Uterus (tissue), 4 donors: ENCODE results near the gene CCR4. TPM values are rescaled to one million over a fixed set of nuclear protein-coding genes. Genes with fewer than 3 reads are reported as not detected.
"Not testable (repeated sequence)": the region's sequence is repeated elsewhere in the genome, so short reads cannot be mapped to it uniquely, and the experiment has no call there.

Experiments used
- DNase-seq, 2 donors: peaks; one replicate each; pipeline ENCODE4 v3.0.0-alpha.2; 2019 to 2020
- H3K27ac ChIP-seq, 2 donors: fragments of 200-600 bp; sonication (generic); 1 replicate in 1 of 2; 2 replicates in 1 of 2; pipeline ENCODE4 v1.5.1; 2016 to 2018
- H3K27me3 ChIP-seq, 2 donors: fragments of 200-600 bp; sonication (generic); one replicate each; pipeline ENCODE4 v1.5.1; 2018 to 2019; ENCODE audit warnings: control low read depth in 1 of 2
- H3K36me3 ChIP-seq, 2 donors: fragments of 200-600 bp; sonication (generic); one replicate each; pipeline ENCODE4 v1.5.1; 2019; ENCODE audit warnings: control low read depth in 1 of 2
- H3K4me1 ChIP-seq, 2 donors: fragments of 200-600 bp; sonication (generic); one replicate each; pipeline ENCODE4 v1.5.1; 2018 to 2019; ENCODE audit warnings: control low read depth in 1 of 2
- H3K4me3 ChIP-seq, 2 donors: fragments of 200-600 bp; sonication (generic); 1 replicate in 1 of 2; 2 replicates in 1 of 2; pipeline ENCODE4 v1.5.1; 2018 to 2019; ENCODE audit warnings: mild to moderate bottlenecking in 1 of 2
- H3K9me3 ChIP-seq, 2 donors: fragments of 200-600 bp; sonication (generic); one replicate each; pipeline ENCODE4 v1.5.1; 2019; ENCODE audit warnings: control low read depth in 1 of 2
- CTCF ChIP-seq, 4 experiments: fragments of 200-600 bp in 2 of 4; fragments of 450-650 bp in 2 of 4; sonication (generic) in 2 of 4; IDR thresholded peaks; one replicate each; pipeline ENCODE4 v1.5.1; 2016 to 2019; ENCODE audit warnings: antibody characterized with exemption in 4 of 4, mild to moderate bottlenecking in 2 of 4, moderate library complexity in 1 of 4
- POLR2A ChIP-seq, 2 donors: fragments of 450-650 bp; IDR thresholded peaks; one replicate each; pipeline ENCODE4 v1.6.1; 2016; ENCODE audit warnings: antibody characterized with exemption in 2 of 2, mild to moderate bottlenecking in 1 of 2, moderate library complexity in 1 of 2
- intact Hi-C: fragments of 100-400 bp; cut with DNase I; formaldehyde crosslinking; loops from one replicate; pipeline ENCODE4 v1.15.1; 2023; ENCODE audit warnings: low total_unique reads
- total RNA-seq, 4 donors: library from RNA; depleted of rRNA in 3 of 4; stranded (reverse); fragments of >200 nt in 3 of 4; gene quantifications; one replicate each; pipeline versions ENCODE4 v1.1.0 to v1.2.4, GENCODE V29; 2014 to 2023
- donor health status: DM: yes; HTN: yes; CAD: no.

Gene CCR4
- total RNA-seq, 4 donors from 2014 or later, result 0.35 TPM; not detected in 3

- no peak for TF ChIP-seq POLR2A (IDR thresholded peaks at IDR 0.05)
- TF ChIP-seq CTCF (IDR thresholded peaks at IDR 0.05), result no peak
- H3K9me3 ChIP-seq, result no peaks in the 10 kb centered on the region
- H3K4me3 ChIP-seq, result no peak overlapping the region
- H3K4me1 ChIP-seq, result no peaks in the 10 kb centered on the region
- H3K27ac ChIP-seq, result no peak overlapping the region
- H3K36me3 ChIP-seq, result no peaks in the 10 kb centered on the region
- no peaks in the 10 kb centered on the region for H3K27me3 ChIP-seq
- intact Hi-C loops, result no loop called here
- no peak for DNase-seq
These were observed 39.4 kb upstream of the CCR4 start for GRCh38 chr3:32912046-32912445.

- intact Hi-C loops, result no loop called here
- Histone ChIP-seq H3K36me3 (no peaks in the 10 kb centered on the region), H3K4me3 (no peak overlapping the region), H3K27ac (no peak overlapping the region), H3K4me1 (no peaks in the 10 kb centered on the region), H3K9me3 (no peaks in the 10 kb centered on the region), H3K27me3 (no peaks in the 10 kb centered on the region)
- peak in 1 of 2 donors; percentile 18 for DNase-seq
- no peak for TF ChIP-seq CTCF (IDR thresholded peaks at IDR 0.05)
- TF ChIP-seq POLR2A (IDR thresholded peaks at IDR 0.05), result no peak
These were observed 37.5 kb upstream of the CCR4 start for GRCh38 chr3:32913790-32914446.

- intact Hi-C loops, result no loop called here
These were observed 31.5 kb upstream of the CCR4 start for GRCh38 chr3:32919920-32920319.

GRCh38 chr3:32922078-32922477 lies 29.4 kb upstream of the CCR4 start:
- Histone ChIP-seq H3K27ac (no peak overlapping the region), H3K36me3 (no peaks in the 10 kb centered on the region), H3K4me3 (no peak overlapping the region), H3K9me3 (no peaks in the 10 kb centered on the region), H3K4me1 (no peaks in the 10 kb centered on the region), H3K27me3 (no peaks in the 10 kb centered on the region)
- TF ChIP-seq POLR2A (IDR thresholded peaks at IDR 0.05) (no peak), CTCF (IDR thresholded peaks at IDR 0.05) (no peak)
- intact Hi-C loops, result no loop called here
- no peak for DNase-seq

More at GRCh38 chr3:32919920-32920319, 31.5 kb upstream of the CCR4 start:
- no peaks in the 10 kb centered on the region for H3K36me3 ChIP-seq
- H3K27ac ChIP-seq, result no peak overlapping the region
- no peaks in the 10 kb centered on the region for H3K4me1 ChIP-seq
- no peaks in the 10 kb centered on the region for H3K9me3 ChIP-seq
- no peaks in the 10 kb centered on the region for H3K27me3 ChIP-seq
- no peak for DNase-seq
- TF ChIP-seq CTCF (IDR thresholded peaks at IDR 0.05), result no peak
- no peak overlapping the region for H3K4me3 ChIP-seq

GRCh38 chr3:32930161-32930560 lies 21.3 kb upstream of the CCR4 start:
- no peak overlapping the region for H3K27ac ChIP-seq
- TF ChIP-seq CTCF (IDR thresholded peaks at IDR 0.05), result no peak
- TF ChIP-seq POLR2A (IDR thresholded peaks at IDR 0.05), result no peak
- H3K27me3 ChIP-seq, result no peaks in the 10 kb centered on the region
- intact Hi-C loops, result no loop called here
- no peak for DNase-seq
- no peaks in the 10 kb centered on the region for H3K36me3 ChIP-seq
- H3K9me3 ChIP-seq, result no peaks in the 10 kb centered on the region
- H3K4me1 ChIP-seq, result no peaks in the 10 kb centered on the region
- no peak overlapping the region for H3K4me3 ChIP-seq

GRCh38 chr3:32931273-32931672 lies 20.2 kb upstream of the CCR4 start:
- DNase-seq, H3K36me3 ChIP-seq, intact Hi-C loops, H3K4me3 ChIP-seq, H3K27me3 ChIP-seq, H3K9me3 ChIP-seq, H3K27ac ChIP-seq, H3K4me1 ChIP-seq: not testable (repeated sequence)
